Posterior vena cava (tissue), 2 donors: ENCODE results near the gene C16orf78. TPM values are rescaled to one million over a fixed set of nuclear protein-coding genes. Genes with fewer than 3 reads are reported as not detected.

Experiments
- DNase-seq: peaks from one replicate; pipeline ENCODE4 v3.0.0-alpha.2; 2020; ENCODE audit warnings: low spot score
- intact Hi-C, 2 donors: fragments of 100-400 bp; cut with DNase I; formaldehyde crosslinking; loops; one replicate each; pipeline versions ENCODE4 v1.14.1 to v1.14.2; 2022 to 2023
- long read RNA-seq, 2 donors: library from polyadenylated mRNA; unstranded; transcript quantifications; one replicate each; pipeline ENCODE4 v2.0.0, GENCODE V29; 2020 to 2021
- total RNA-seq, 2 donors: library from RNA; stranded (reverse); fragmentation: NEBNext Ultra II Directional; extraction: Animal tissue kit (Norgen Biotek cat#: 25700); gene quantifications; one replicate each; pipeline ENCODE4 v1.2.1, GENCODE V29; 2021
- donor health status: DM: yes; HTN: yes; CAD: no.
- donor health status: DM: yes; HTN: yes; CAD: no.

Gene C16orf78
- total RNA-seq: not detected
- long read RNA-seq, donor 1: 0 reads
- long read RNA-seq, donor 2: 0 reads

- DNase-seq: no peak
- intact Hi-C loops: no loop called here
These were observed at the start of gene C16orf78 for GRCh38 chr16:49373504-49373903. C16orf78 (plus strand) TSS chr16:49373804; CDS start chr16:49373940, 136 bp downstream.

- DNase-seq: no peak
- intact Hi-C loops: no loop called here
These were observed 48.9 kb upstream of the C16orf78 start for GRCh38 chr16:49324703-49325102.

GRCh38 chr16:49327466-49327865 is 46.1 kb upstream of the C16orf78 start:
- intact Hi-C loops: no loop called here

GRCh38 chr16:49328325-49328724 is 45.3 kb upstream of the C16orf78 start:
- DNase-seq: no peak
- intact Hi-C loops: no loop called here

More at GRCh38 chr16:49327466-49327865, 46.1 kb upstream of the C16orf78 start:
- no peak for DNase-seq

GRCh38 chr16:49330562-49331201 is 42.9 kb upstream of the C16orf78 start:
- intact Hi-C loops: no loop called here
- no peak for DNase-seq

- intact Hi-C loops: no loop called here
- DNase-seq: no peak
These were observed 40.9 kb upstream of the C16orf78 start for GRCh38 chr16:49332589-49333258.

GRCh38 chr16:49333259-49333597 is 40.4 kb upstream of the C16orf78 start:
- no peak for DNase-seq
- intact Hi-C loops: no loop called here

GRCh38 chr16:49335828-49336227 is 37.8 kb upstream of the C16orf78 start:
- intact Hi-C loops: no loop called here
- no peak for DNase-seq

- intact Hi-C loops: no loop called here
- DNase-seq: no peak
These were observed 37.0 kb upstream of the C16orf78 start for GRCh38 chr16:49336581-49336980.

GRCh38 chr16:49337814-49338350 is 35.7 kb upstream of the C16orf78 start:
- no peak for DNase-seq
- intact Hi-C loops: no loop called here

- DNase-seq: no peak
- intact Hi-C loops: no loop called here
These were observed 34.9 kb upstream of the C16orf78 start for GRCh38 chr16:49338611-49339265.

- no peak for DNase-seq
- intact Hi-C loops: no loop called here
These were observed 33.1 kb upstream of the C16orf78 start for GRCh38 chr16:49340466-49340865.

GRCh38 chr16:49341706-49342105 is 31.9 kb upstream of the C16orf78 start:
- no peak for DNase-seq
- intact Hi-C loops: no loop called here

GRCh38 chr16:49342336-49343265 is 31.0 kb upstream of the C16orf78 start:
- intact Hi-C loops: no loop called here
- no peak for DNase-seq

- intact Hi-C loops: no loop called here
- DNase-seq: no peak
These were observed 30.3 kb upstream of the C16orf78 start for GRCh38 chr16:49343291-49343690.

- intact Hi-C loops: no loop called here
- DNase-seq: no peak
These were observed 29.2 kb upstream of the C16orf78 start for GRCh38 chr16:49344401-49344800.

GRCh38 chr16:49345829-49346228 is 27.8 kb upstream of the C16orf78 start:
- DNase-seq: no peak
- intact Hi-C loops: no loop called here

GRCh38 chr16:49346459-49346858 is 27.1 kb upstream of the C16orf78 start:
- DNase-seq: no peak
- intact Hi-C loops: no loop called here

GRCh38 chr16:49347476-49347875 is 26.1 kb upstream of the C16orf78 start:
- no peak for DNase-seq
- intact Hi-C loops: no loop called here
